MM.1S (cell line): ENCODE results near the gene MSANTD1.

Source experiments
- DNase-seq: peaks from one replicate; pipeline ENCODE4 v3.0.0-alpha.2; 2015
- H2AFZ ChIP-seq: fragments of 300-600 bp; sonication (generic); 2 replicates; pipeline ENCODE4 v1.6.0; 2016; ENCODE audit warnings: antibody characterized with exemption, low read length
- H3F3A ChIP-seq: fragments of 300-600 bp; sonication (generic); 2 replicates; pipeline ENCODE4 v1.6.1; 2016; ENCODE audit warnings: mild to moderate bottlenecking, antibody characterized with exemption, low read length, moderate library complexity, mixed read lengths; ENCODE audit not compliant: insufficient read depth
- H3K27ac ChIP-seq: fragments of 300-600 bp; sonication (generic); 2 replicates; pipeline ENCODE4 v1.5.1; 2016; ENCODE audit warnings: mild to moderate bottlenecking, low read length
- H3K27me3 ChIP-seq: fragments of 300-600 bp; sonication (generic); replicated peaks from 2 replicates; pipeline ENCODE4 v1.6.0; 2016; ENCODE audit warnings: low read length; ENCODE audit not compliant: insufficient read depth
- H3K36me3 ChIP-seq: fragments of 300-600 bp; sonication (generic); replicated peaks from 2 replicates; pipeline ENCODE4 v1.6.1; 2016; ENCODE audit warnings: mild to moderate bottlenecking, low read length, mixed read lengths; ENCODE audit not compliant: insufficient read depth
- H3K4me1 ChIP-seq: fragments of 300-600 bp; sonication (generic); 2 replicates; pipeline ENCODE4 v1.6.1; 2016; ENCODE audit warnings: low read length, mixed read lengths
- H3K4me2 ChIP-seq: fragments of 300-600 bp; sonication (generic); 2 replicates; pipeline ENCODE4 v1.6.0; 2016; ENCODE audit warnings: low read depth, low read length
- H3K4me3 ChIP-seq: fragments of 300-600 bp; sonication (generic); 2 replicates; pipeline ENCODE4 v1.5.1; 2016; ENCODE audit warnings: low read length, mixed read lengths
- H3K79me2 ChIP-seq: fragments of 300-600 bp; sonication (generic); 2 replicates; pipeline ENCODE4 v1.6.1; 2016; ENCODE audit warnings: mixed run types, low read length, mixed read lengths
- H3K9ac ChIP-seq: fragments of 300-600 bp; sonication (generic); 2 replicates; pipeline ENCODE4 v1.6.1; 2016; ENCODE audit warnings: low read length, mixed read lengths
- H3K9me2 ChIP-seq: fragments of 300-600 bp; sonication (generic); replicated peaks from 2 replicates; pipeline ENCODE4 v1.6.1; 2016; ENCODE audit warnings: mild to moderate bottlenecking, low read length, mixed read lengths; ENCODE audit not compliant: insufficient read depth
- H3K9me3 ChIP-seq: fragments of 300-600 bp; sonication (generic); replicated peaks from 2 replicates; pipeline ENCODE4 v1.6.1; 2016; ENCODE audit warnings: mild to moderate bottlenecking, low read length, mixed read lengths; ENCODE audit not compliant: insufficient read depth
- H4K20me1 ChIP-seq: fragments of 300-600 bp; sonication (generic); 2 replicates; pipeline ENCODE4 v1.6.1; 2016; ENCODE audit warnings: mild to moderate bottlenecking, low read length, moderate library complexity, mixed read lengths; ENCODE audit not compliant: insufficient read depth
- EZH2 ChIP-seq: fragments of 300-600 bp; sonication (generic); optimal IDR thresholded peaks from 2 replicates; pipeline ENCODE3; 2017; ENCODE audit warnings: low read depth, mild to moderate bottlenecking, antibody characterized with exemption, low read length, mixed read lengths
- EZH2phosphoT487 ChIP-seq: fragments of 300-600 bp; sonication (generic); IDR thresholded peaks from 2 replicates; pipeline ENCODE4 v1.6.1; 2018; ENCODE audit warnings: antibody characterized with exemption, low read length
- TF ChIP-seq, protein P1 (sequence below): fragments of 300-600 bp; sonication (generic); IDR thresholded peaks from 2 replicates; pipeline ENCODE4 v1.5.1; 2016; ENCODE audit warnings: antibody characterized with exemption, low read length, mixed read lengths

The MSANTD1 gene

DNA sequence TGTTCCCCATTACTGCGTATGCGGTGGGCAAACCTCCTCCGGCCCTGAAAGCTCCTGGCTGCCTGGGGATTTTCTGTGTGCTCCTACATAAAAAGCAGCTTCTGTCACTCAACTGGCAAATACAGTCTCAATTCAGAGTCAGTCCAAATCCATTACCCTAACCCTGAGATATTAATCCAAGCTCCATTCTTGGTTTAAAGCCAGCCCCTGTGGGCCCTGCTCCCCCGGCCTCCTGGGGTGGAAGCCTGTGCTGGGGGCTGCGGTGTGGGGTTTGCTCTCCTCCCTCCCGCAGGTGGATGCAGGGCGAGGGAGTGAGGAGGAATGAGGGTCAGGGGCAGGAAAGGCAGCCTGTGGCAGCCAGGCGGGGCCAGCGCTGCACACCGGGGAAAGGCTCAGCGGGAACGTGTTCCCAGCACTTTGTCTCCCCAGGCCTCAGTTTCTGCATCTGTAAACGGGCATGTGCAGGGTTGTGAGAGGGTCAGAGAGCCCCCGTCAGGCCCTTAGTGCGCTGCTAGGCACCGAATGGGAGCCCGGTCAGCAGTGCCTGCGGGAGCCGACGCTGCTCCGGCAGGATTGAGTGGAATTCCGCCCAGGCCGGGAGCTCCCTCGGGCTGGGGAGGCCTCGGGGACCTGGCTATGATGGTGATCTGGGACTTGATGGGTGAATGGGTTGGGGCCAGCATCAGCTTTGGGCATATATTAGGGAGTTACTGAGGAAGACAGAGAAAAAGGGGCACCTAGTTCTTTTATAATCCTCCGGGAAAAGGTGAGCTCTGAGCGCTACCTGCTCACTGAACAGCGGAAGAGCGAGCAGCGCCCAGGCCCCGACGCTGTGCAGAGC lies 37.6 kb downstream of the MSANTD1 start:
- Histone ChIP-seq H3K27me3 (peaks cover 25% of the 10 kb centered on the region), H3K9me2 (no peaks in the 10 kb centered on the region), H4K20me1 (no peaks in the 10 kb centered on the region), H3F3A (peaks cover 7% of the 10 kb centered on the region; the same call in 1 of the 2 replicates), H3K36me3 (no peaks in the 10 kb centered on the region), H3K9me3 (no peaks in the 10 kb centered on the region), H3K4me2 (peak overlapping the region; percentile 61; the same call in 1 of the 2 replicates), H3K9ac (no peak overlapping the region), H3K79me2 (no peaks in the 10 kb centered on the region), H3K4me1 (peaks cover 13% of the 10 kb centered on the region), H3K27ac (peak overlapping the region; percentile 21; the same call in 1 of the 2 replicates), H3K4me3 (no peak overlapping the region), H2AFZ (0 out of 2 replicates have a peak overlapping the region, but pooled peaks have one; percentile 45)
- DNase-seq, result peak; percentile 58
- TF ChIP-seq EZH2phosphoT487 (no peak), EZH2 (no peak)

DNA sequence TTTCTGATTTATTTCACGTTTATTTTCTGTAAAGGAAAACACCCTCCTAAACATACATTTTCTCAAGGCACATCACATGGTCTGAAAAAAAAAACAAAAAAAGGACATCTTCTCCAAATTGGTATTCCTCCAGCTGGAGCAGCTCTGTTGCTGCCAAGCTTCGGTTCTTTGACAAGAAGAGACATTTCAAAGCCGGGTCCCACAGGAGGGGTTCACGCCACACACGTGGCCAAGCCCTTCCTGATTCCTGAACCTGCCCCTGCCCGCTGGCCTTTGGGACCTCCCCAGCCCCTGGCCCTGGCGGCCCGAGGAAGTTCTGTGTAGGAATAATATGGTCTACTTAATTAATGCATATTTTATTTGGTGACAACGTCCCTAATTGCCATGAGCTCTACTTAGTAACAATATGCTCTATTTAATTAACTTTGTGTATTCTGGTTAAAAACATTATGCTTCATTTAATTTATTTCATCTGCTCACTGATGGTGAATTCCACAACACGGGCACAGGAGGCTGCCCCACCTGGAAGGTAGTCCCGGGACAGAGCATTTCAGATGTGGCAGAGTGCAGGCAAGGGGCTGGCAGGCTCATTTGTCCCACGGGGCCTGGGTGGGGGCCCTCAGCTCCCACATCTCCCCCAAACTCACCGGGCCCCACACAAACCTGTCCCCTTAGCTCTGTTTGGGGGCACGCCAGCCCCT lies 38.5 kb downstream of the MSANTD1 start:
- H3K4me2 ChIP-seq, result no peak overlapping the region
- H3K27ac ChIP-seq, result no peak overlapping the region
- DNase-seq, result no peak
- no peaks in the 10 kb centered on the region for H3K36me3 ChIP-seq
- no peak overlapping the region for H3K9ac ChIP-seq
- H3K4me1 ChIP-seq, result peaks cover 17% of the 10 kb centered on the region
- peaks cover 7% of the 10 kb centered on the region; the same call in 1 of the 2 replicates for H3F3A ChIP-seq
- no peaks in the 10 kb centered on the region for H4K20me1 ChIP-seq
- no peak overlapping the region for H2AFZ ChIP-seq
- H3K27me3 ChIP-seq, result peaks cover 24% of the 10 kb centered on the region
- H3K79me2 ChIP-seq, result no peaks in the 10 kb centered on the region
- H3K9me3 ChIP-seq, result no peaks in the 10 kb centered on the region
- no peak overlapping the region for H3K4me3 ChIP-seq
- TF ChIP-seq EZH2, result no peak
- TF ChIP-seq EZH2phosphoT487, result no peak
- TF ChIP-seq, protein P1, sequence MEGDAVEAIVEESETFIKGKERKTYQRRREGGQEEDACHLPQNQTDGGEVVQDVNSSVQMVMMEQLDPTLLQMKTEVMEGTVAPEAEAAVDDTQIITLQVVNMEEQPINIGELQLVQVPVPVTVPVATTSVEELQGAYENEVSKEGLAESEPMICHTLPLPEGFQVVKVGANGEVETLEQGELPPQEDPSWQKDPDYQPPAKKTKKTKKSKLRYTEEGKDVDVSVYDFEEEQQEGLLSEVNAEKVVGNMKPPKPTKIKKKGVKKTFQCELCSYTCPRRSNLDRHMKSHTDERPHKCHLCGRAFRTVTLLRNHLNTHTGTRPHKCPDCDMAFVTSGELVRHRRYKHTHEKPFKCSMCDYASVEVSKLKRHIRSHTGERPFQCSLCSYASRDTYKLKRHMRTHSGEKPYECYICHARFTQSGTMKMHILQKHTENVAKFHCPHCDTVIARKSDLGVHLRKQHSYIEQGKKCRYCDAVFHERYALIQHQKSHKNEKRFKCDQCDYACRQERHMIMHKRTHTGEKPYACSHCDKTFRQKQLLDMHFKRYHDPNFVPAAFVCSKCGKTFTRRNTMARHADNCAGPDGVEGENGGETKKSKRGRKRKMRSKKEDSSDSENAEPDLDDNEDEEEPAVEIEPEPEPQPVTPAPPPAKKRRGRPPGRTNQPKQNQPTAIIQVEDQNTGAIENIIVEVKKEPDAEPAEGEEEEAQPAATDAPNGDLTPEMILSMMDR, result no peak
- H3K9me2 ChIP-seq, result no peaks in the 10 kb centered on the region

DNA sequence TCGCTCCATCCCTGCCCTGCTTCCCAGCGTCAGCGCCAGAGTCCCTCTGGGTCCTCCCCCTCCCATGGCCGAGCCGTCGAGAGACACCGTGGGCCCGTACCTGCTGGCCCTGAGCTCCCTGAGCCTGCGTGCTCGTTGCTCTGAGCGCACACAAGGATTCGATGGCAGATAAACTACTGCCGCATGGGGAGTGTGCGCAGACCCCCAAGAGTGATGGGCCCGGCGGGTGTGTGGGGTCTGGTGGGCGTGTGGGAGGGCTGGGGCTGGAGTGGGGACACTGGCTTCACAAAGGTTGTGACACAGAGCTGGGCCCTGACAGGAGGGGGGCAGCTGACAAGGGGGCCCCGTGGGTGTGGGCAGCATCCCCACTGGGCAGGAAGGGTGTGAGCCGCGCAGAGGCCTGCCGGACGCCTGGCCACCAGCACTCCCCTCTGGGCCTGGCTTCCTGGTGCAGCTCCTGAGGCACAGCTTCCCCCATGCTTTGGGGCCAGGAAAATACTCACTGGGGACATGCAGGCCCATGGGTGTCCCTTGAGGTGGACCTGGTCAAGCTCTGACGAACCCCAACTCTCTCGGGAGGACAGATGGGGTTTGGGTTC lies 39.1 kb downstream of the MSANTD1 start:
- no peak overlapping the region for H3K4me3 ChIP-seq
- no peaks in the 10 kb centered on the region for H3K9me3 ChIP-seq
- peaks cover 18% of the 10 kb centered on the region for H3K27me3 ChIP-seq
- H3K4me2 ChIP-seq, result no peak overlapping the region
- H4K20me1 ChIP-seq, result no peaks in the 10 kb centered on the region
- H3K9ac ChIP-seq, result no peak overlapping the region
- TF ChIP-seq EZH2 (no peak), EZH2phosphoT487 (no peak)
- TF ChIP-seq, protein P1, result no peak
- H3K79me2 ChIP-seq, result no peaks in the 10 kb centered on the region
- no peaks in the 10 kb centered on the region for H3K9me2 ChIP-seq
- DNase-seq, result no peak
- H3K4me1 ChIP-seq, result peaks cover 17% of the 10 kb centered on the region
- H3K27ac ChIP-seq, result no peak overlapping the region
- no peaks in the 10 kb centered on the region for H3K36me3 ChIP-seq
- H2AFZ ChIP-seq, result no peak overlapping the region
- peaks cover 7% of the 10 kb centered on the region; the same call in 1 of the 2 replicates for H3F3A ChIP-seq
